ENCODE data around the gene WIPI1. TPM values are rescaled to one million over a fixed set of nuclear protein-coding genes. Genes with fewer than 3 reads are reported as not detected.

Gene WIPI1
- total and polyA plus RNA-seq, 2 of the 13 experiments (the other 11 are each of a cell fraction or from before 2014, with no cell fraction given) = 29.4 to 141 TPM

- TF ChIP-seq PLSCR1 (CRISPR knock-in tag; IDR thresholded peaks at IDR 0.05; ENCODE audit: borderline replicate concordance) (no peak), HDAC6 (IDR thresholded peaks at IDR 0.05; ENCODE audit: low read depth, low read length) (no peak), ZNF879 (CRISPR knock-in tag; IDR thresholded peaks at IDR 0.05) (no peak), HHEX (CRISPR knock-in tag; IDR thresholded peaks at IDR 0.05) (no peak), ZNF619 (CRISPR knock-in tag; IDR thresholded peaks at IDR 0.05) (peak; percentile 91; the same call in 1 of the 2 replicates), ATF1 (CRISPR knock-in tag; IDR thresholded peaks at IDR 0.05) (peak; percentile 91), GABPA (IDR thresholded peaks at IDR 0.05; ENCODE audit: low read depth, low read length) (no peak), GABPA (CRISPR knock-in tag; IDR thresholded peaks at IDR 0.05; ENCODE audit: low read depth) (0 out of 2 replicates have a peak, but pooled peaks have one; percentile 14), ATF2 (CRISPR knock-in tag; IDR thresholded peaks at IDR 0.05) (peak; percentile 62), ZNF564 (CRISPR knock-in tag; IDR thresholded peaks at IDR 0.05) (0 out of 2 replicates have a peak, but pooled peaks have one; percentile 41), ZNF264 (CRISPR knock-in tag; IDR thresholded peaks at IDR 0.05) (peak; percentile 39; the same call in 1 of the 2 replicates), ZNF317 (CRISPR knock-in tag; IDR thresholded peaks at IDR 0.05) (peak; percentile 70; the same call in 1 of the 2 replicates), RBFOX2 (IDR thresholded peaks at IDR 0.05; ENCODE audit: low read depth, low read length) (peak; percentile 65), GATAD1 (CRISPR knock-in tag; IDR thresholded peaks at IDR 0.05) (peak; percentile 78), KLF6 (CRISPR knock-in tag; IDR thresholded peaks at IDR 0.05) (peak; percentile 75), ZKSCAN1 (IDR thresholded peaks at IDR 0.05; ENCODE audit: low read length) (no peak), GLI4 (CRISPR knock-in tag; IDR thresholded peaks at IDR 0.05; ENCODE audit: borderline replicate concordance) (0 out of 2 replicates have a peak, but pooled peaks have one; percentile 36), ATAD3A (CRISPR knock-in tag; IDR thresholded peaks at IDR 0.05) (no peak), NCOR1 (IDR thresholded peaks at IDR 0.05; ENCODE audit: borderline replicate concordance, low read length) (peak; percentile 55; the same call in 1 of the 2 replicates), ZNF607 (CRISPR knock-in tag; IDR thresholded peaks at IDR 0.05; ENCODE audit: borderline replicate concordance) (no peak), SIN3B (IDR thresholded peaks at IDR 0.05; ENCODE audit: low read length) (no peak; the same call in 1 of the 2 replicates), ZNF816 (CRISPR knock-in tag; IDR thresholded peaks at IDR 0.05; ENCODE audit: borderline replicate concordance) (0 out of 2 replicates have a peak, but pooled peaks have one; percentile 39), RAD51 (IDR thresholded peaks at IDR 0.05; ENCODE audit: borderline replicate concordance) (peak; percentile 81)
Measured at GRCh38 chr17:68457539-68458259, 403 bp upstream of the WIPI1 start (continued).

Measured in HepG2 (cell line).